Renal cortical epithelial cell (primary cell): ENCODE results near the gene CYFIP1. TPM values are rescaled to one million over a fixed set of nuclear protein-coding genes. Genes with fewer than 3 reads are reported as not detected.

Experiments
- DNase-seq: peaks from one replicate; pipeline ENCODE4 v3.0.0-alpha.2; 2011; ENCODE audit warnings: low read depth
- total RNA-seq: library from RNA; depleted of rRNA; stranded (reverse); fragments of >200 nt; gene quantifications from 2 replicates; pipeline ENCODE4 v1.2.3, GENCODE V29; 2014

CYFIP1 gene
- total RNA-seq, 1 donor from 2014 or later, result 171 TPM

- peak; percentile 18 for DNase-seq
These were observed 62.1 kb downstream of the CYFIP1 start for GRCh38 chr15:22918056-22918455.

- DNase-seq, result no peak
These were observed 62.6 kb downstream of the CYFIP1 start for GRCh38 chr15:22917556-22917955.

GRCh38 chr15:22916606-22917350 is 63.4 kb downstream of the CYFIP1 start:
- no peak for DNase-seq

- no peak for DNase-seq
These were observed 64.2 kb downstream of the CYFIP1 start for GRCh38 chr15:22915866-22916515.

- DNase-seq, result no peak
These were observed 66.4 kb downstream of the CYFIP1 start for GRCh38 chr15:22913646-22914380.

GRCh38 chr15:22912256-22912655 is 67.9 kb downstream of the CYFIP1 start:
- DNase-seq, result no peak

- DNase-seq, result no peak
These were observed 68.9 kb downstream of the CYFIP1 start for GRCh38 chr15:22911306-22911705.

GRCh38 chr15:22908830-22909229 is 71.3 kb downstream of the CYFIP1 start:
- DNase-seq, result no peak

- no peak for DNase-seq
These were observed 72.8 kb downstream of the CYFIP1 start for GRCh38 chr15:22907161-22907950.

- DNase-seq, result no peak
These were observed 75.4 kb downstream of the CYFIP1 start for GRCh38 chr15:22904736-22905135.

GRCh38 chr15:22903961-22904534 is 76.1 kb downstream of the CYFIP1 start:
- no peak for DNase-seq

GRCh38 chr15:22903427-22903826 is 76.7 kb downstream of the CYFIP1 start:
- DNase-seq, result no peak

- DNase-seq, result no peak
These were observed 77.2 kb downstream of the CYFIP1 start for GRCh38 chr15:22902981-22903380.

- no peak for DNase-seq
These were observed 77.6 kb downstream of the CYFIP1 start for GRCh38 chr15:22902578-22902977.

GRCh38 chr15:22902046-22902445 is 78.1 kb downstream of the CYFIP1 start:
- no peak for DNase-seq

- peak; percentile 93 for DNase-seq
These were observed 84.5 kb downstream of the CYFIP1 start for GRCh38 chr15:22895465-22896190.

GRCh38 chr15:22893881-22894280 is 86.3 kb downstream of the CYFIP1 start:
- no peak for DNase-seq

- DNase-seq, result no peak
These were observed 87.1 kb downstream of the CYFIP1 start for GRCh38 chr15:22893081-22893480.

- no peak for DNase-seq
These were observed 87.8 kb downstream of the CYFIP1 start for GRCh38 chr15:22892333-22892732.

- DNase-seq, result no peak
These were observed 88.5 kb downstream of the CYFIP1 start for GRCh38 chr15:22891426-22892210.
